ENCODE measurements around the gene THAP5.

DNA sequence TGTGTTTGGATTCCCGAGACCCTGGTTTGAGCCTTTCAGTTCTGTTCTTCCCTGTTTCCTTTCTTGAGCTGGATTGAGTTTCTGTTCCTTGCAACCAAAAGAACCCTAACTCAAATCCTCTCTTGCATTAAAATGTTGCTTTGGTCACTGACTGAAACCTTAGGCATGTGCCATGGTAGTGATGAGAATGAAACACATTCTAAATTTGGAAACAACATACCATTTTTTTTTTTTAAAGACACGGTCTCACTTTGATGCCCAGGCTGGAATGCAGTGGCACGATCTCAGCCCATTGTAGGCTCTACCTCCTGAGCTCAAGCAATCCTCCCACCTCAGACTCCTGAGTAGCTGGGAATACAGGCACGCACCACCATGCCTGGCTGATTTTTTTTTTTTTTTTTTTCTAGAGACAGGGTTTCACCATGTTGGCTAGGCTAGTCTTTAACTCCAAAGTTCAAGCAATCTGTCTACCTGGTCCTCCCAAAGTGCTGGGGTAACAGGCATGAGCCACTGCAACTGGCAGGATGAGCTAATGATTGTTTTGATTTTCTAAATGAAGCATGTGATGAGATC, 8.4 kb downstream of the THAP5 start:
- TF ChIP-seq, protein P1, sequence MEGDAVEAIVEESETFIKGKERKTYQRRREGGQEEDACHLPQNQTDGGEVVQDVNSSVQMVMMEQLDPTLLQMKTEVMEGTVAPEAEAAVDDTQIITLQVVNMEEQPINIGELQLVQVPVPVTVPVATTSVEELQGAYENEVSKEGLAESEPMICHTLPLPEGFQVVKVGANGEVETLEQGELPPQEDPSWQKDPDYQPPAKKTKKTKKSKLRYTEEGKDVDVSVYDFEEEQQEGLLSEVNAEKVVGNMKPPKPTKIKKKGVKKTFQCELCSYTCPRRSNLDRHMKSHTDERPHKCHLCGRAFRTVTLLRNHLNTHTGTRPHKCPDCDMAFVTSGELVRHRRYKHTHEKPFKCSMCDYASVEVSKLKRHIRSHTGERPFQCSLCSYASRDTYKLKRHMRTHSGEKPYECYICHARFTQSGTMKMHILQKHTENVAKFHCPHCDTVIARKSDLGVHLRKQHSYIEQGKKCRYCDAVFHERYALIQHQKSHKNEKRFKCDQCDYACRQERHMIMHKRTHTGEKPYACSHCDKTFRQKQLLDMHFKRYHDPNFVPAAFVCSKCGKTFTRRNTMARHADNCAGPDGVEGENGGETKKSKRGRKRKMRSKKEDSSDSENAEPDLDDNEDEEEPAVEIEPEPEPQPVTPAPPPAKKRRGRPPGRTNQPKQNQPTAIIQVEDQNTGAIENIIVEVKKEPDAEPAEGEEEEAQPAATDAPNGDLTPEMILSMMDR (IDR thresholded peaks at IDR 0.05; ENCODE audit: low read depth, low read length, missing input control) = no peak
- TF ChIP-seq EGR1 (IDR thresholded peaks at IDR 0.05; ENCODE audit: low read depth in 2 of 2) = no peak
- TF ChIP-seq, protein P2, sequence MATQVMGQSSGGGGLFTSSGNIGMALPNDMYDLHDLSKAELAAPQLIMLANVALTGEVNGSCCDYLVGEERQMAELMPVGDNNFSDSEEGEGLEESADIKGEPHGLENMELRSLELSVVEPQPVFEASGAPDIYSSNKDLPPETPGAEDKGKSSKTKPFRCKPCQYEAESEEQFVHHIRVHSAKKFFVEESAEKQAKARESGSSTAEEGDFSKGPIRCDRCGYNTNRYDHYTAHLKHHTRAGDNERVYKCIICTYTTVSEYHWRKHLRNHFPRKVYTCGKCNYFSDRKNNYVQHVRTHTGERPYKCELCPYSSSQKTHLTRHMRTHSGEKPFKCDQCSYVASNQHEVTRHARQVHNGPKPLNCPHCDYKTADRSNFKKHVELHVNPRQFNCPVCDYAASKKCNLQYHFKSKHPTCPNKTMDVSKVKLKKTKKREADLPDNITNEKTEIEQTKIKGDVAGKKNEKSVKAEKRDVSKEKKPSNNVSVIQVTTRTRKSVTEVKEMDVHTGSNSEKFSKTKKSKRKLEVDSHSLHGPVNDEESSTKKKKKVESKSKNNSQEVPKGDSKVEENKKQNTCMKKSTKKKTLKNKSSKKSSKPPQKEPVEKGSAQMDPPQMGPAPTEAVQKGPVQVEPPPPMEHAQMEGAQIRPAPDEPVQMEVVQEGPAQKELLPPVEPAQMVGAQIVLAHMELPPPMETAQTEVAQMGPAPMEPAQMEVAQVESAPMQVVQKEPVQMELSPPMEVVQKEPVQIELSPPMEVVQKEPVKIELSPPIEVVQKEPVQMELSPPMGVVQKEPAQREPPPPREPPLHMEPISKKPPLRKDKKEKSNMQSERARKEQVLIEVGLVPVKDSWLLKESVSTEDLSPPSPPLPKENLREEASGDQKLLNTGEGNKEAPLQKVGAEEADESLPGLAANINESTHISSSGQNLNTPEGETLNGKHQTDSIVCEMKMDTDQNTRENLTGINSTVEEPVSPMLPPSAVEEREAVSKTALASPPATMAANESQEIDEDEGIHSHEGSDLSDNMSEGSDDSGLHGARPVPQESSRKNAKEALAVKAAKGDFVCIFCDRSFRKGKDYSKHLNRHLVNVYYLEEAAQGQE (IDR thresholded peaks at IDR 0.05) = no peak
- TF ChIP-seq, protein P3, sequence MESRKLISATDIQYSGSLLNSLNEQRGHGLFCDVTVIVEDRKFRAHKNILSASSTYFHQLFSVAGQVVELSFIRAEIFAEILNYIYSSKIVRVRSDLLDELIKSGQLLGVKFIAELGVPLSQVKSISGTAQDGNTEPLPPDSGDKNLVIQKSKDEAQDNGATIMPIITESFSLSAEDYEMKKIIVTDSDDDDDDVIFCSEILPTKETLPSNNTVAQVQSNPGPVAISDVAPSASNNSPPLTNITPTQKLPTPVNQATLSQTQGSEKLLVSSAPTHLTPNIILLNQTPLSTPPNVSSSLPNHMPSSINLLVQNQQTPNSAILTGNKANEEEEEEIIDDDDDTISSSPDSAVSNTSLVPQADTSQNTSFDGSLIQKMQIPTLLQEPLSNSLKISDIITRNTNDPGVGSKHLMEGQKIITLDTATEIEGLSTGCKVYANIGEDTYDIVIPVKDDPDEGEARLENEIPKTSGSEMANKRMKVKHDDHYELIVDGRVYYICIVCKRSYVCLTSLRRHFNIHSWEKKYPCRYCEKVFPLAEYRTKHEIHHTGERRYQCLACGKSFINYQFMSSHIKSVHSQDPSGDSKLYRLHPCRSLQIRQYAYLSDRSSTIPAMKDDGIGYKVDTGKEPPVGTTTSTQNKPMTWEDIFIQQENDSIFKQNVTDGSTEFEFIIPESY (IDR thresholded peaks at IDR 0.05) = no peak
- no peak for TF ChIP-seq TAF1 (conservative IDR thresholded peaks at IDR 0.05)
- no peak for TF ChIP-seq RAD21 (IDR thresholded peaks at IDR 0.05)
- TF ChIP-seq, protein P4, sequence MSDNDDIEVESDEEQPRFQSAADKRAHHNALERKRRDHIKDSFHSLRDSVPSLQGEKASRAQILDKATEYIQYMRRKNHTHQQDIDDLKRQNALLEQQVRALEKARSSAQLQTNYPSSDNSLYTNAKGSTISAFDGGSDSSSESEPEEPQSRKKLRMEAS (IDR thresholded peaks at IDR 0.05) = no peak
- no peak for TF ChIP-seq FOXA1 (IDR thresholded peaks at IDR 0.05)
- no peak for TF ChIP-seq YY1 (IDR thresholded peaks at IDR 0.05)
- TF ChIP-seq SP1 (IDR thresholded peaks at IDR 0.05) = no peak
